GM10847 (cell line): Measurements from ENCODE around the gene ZNF334.

ENCODE experiments used
- POLR2A ChIP-seq: IDR thresholded peaks from 2 replicates; pipeline ENCODE4 v1.6.1; 2011; ENCODE audit not compliant: insufficient read length; ENCODE audit errors: extremely low read depth

The ZNF334 gene

DNA sequence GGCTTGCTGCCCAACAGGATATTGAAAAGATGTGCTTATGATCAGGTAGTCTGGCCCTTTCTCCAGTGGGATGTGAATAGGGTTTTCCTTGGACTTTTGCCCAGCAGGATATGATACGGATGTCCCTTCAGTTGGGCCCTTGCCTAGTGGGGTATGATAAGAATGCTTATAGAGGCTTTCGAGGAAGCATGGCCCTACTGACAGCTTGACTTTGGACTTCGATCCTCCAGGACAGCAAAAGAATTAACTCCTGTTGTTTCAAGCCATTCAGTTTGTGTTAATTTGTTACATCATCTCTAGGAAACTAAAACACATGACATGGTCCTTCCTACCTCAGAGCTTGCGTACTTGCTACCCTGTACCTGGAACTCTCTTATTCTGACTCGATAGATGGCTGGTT, 9.7 kb upstream of the ZNF334 start:
- TF ChIP-seq POLR2A = no peak

DNA sequence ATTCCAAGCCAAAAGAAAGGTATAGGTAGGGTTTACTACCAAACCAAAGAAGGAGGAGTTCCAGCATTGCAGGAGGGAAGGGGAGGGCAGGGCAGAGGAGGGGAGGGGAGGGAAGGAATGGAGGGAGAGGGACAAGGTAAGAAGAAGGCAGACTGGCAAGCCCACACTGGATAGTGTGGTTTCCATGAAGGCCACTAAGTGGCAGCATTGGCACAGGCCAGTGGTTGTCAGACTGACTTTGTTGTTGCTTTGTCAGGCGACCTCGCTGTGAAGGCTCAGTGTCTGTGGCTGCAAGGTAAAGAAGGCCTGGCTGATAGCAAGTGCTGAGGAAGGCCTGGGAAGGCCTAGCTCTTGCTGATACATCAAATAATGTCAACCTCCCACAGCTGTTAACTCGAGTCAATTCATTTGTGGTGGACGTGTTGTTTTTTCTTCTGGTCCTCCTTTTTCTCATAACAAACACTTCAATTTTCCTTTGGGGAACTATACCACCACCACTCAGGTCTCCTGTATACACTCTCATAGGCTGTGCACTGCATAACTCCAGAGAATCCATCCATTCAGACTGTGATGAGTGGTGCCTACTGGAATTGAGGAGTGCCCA, 7.7 kb upstream of the ZNF334 start:
- no peak for TF ChIP-seq POLR2A

DNA sequence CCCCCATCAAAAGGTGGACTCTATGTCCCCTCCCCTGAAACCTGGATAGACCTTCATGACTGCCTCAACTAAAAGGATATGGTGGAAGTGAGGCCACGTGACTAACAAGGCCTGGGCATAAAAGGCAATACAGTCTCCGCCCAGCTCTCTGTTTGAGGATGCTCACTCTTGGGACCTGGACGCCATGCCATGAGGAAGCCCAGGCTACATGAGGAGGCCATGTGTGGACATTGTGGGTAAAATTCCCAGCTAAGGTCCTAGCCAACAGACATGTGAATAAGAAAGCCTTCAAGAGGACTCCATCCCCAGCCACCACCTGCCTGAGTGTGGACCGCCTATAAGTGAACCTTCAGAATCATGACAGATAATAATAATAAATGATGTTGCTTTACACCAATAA, 7.2 kb upstream of the ZNF334 start:
- TF ChIP-seq POLR2A = no peak

DNA sequence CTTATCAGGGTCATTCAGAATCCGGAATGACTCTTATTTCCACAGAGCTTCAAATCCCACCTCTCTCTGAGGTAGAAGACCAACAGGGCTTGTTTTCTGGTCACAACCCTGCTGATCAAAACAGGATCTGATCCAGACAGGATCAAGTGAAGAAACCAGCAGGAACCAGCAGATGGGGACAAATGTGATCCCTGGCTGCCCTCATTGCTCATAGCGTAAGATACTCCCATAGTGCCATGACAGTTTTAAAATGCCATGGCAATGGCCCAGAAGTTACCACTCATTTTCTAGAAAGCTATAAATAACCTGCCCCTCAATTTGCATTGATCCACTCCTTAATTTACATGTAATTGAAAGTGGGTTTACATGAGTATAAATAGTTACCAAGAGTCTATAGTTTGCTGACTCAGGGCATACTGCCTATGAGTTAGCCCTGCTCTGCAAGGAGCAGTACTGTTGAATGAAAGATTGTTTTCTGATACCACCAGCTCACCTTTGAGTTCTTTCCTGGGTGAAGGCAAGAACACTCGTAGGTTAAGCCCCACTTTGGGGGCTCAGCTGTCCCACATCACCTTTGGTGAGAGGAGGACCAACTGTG, 6.2 kb upstream of the ZNF334 start:
- no peak for TF ChIP-seq POLR2A

DNA sequence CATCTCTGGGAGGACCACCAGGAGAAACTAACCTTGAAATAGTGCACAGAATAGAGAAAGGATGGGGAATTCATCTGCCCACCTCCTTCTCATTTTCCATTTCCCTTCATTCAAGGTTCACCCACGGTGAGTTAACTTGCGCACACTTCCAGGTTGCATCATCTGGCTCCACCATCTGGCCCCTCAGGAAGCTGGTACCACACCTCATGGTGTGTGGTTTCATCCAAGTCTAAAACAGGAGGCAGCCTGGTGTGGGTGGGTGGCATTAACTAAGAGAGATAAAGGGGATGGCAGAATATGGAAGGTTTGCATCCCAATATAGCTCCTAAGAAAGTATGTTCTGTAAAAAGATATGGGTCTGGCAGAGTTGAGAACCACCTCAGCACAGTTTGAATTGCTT, 3.8 kb downstream of the ZNF334 start:
- no peak for TF ChIP-seq POLR2A

DNA sequence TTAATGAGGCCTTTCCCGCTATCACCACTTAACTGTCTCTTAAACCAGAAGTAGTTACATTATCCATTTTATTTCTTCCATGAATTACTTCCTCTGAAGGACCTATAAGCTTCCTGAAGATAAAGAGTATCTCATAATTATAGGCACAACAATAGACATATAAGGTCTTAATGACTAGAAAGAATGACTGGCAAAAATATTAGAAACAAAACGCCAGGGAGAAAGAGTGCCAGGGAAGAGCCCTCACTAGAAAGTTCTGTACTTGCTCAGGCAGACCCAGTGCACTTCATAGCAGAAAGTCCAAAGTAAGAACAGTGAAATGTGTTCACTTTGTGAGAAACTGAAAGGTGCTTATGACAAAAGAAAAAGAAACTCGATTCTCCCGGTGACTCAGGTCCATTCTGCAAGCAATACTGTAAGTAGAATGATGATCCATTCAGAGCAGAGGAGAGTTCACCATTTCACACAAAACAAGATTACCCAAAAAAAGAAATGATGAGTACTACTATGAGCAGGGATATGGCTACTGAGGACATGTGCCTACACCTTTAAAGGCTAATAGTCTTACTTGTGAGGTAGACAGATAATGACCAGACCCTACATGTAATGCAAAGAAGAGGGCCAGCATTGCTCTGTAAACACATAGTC, 5.5 kb downstream of the ZNF334 start:
- no peak for TF ChIP-seq POLR2A

DNA sequence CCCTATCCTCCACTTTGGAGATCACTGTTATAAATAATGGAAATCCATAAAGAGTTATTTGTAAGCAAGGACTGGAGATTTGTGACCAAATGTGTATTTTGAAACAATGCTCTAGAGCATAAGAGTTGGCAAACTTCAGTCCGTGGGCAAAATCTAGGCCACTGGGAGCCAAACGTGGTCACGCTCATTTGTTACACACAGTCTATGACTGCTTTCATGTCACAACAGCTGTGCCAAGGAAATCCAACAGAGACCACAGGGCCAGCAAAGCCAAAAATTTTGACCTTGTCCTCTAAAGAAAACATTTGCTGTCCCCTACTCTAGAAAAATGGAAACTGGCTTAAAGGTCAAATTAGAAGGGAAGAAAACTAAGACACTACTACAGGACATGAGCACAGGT, 7.9 kb downstream of the ZNF334 start:
- no peak for TF ChIP-seq POLR2A

DNA sequence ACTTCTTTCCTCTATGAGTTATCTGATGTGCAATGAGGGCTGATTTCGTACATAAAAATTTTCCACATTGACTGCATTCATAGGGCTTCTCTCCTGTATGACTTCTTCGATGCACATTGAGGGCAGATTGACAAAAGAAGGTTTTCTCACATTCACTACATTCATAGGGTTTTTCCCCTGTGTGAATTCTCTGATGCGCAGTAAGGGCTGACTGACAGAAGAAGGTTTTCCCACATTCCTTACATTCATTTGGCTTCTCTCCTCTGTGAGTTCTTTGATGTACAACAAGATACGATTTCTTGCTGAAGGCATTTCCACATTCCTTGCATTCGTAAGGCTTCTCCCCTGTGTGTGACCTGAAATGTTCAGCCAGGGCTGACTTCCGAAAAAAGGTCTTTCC, 11.4 kb downstream of the ZNF334 start:
- no peak for TF ChIP-seq POLR2A

DNA sequence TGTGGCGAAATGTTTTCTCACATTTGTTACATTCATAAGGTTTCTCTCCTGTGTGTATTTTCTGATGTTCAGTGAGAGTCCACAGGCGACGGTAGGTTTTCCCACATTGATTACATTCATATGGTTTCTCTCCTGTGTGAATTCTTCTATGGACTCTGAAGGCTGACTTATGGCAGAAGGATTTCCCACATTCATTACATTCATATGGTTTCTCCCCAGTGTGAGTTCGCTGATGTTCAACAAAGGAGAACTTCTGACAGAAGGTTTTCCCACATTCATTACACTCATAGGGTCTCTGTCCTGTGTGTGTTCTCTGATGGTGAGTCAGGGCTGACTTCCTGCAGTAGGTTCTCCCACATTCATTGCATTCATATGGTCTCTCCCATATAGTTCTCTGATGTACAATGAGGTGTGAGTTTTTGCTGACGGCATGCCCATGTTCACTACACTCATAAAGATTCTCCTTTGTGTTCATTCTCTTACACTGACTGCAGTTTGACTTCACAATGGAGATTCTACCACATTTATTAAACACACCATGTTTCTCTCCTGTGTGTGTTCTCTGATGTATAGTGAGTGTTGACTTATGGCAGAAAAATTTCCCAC, 11.9 kb downstream of the ZNF334 start:
- no peak for TF ChIP-seq POLR2A

DNA sequence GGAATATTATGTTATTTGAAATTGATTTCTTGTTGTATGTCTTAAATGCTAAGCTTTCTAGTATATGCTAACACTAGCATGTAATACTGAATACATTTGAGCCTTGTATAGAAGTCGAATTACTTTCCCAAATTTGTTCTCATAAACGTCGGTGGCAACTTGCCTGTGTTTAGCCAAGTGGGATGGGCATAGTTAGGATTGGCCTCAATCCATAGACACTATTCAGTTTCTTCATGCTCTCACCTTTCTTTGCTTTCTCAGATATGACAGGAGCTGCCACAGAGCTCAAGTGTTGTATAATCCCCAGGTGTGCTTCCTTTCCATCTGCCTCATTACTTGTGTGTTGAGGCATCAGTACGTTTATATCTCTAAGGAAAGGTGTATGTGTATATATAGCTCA, 19.3 kb downstream of the ZNF334 start:
- no peak for TF ChIP-seq POLR2A

DNA sequence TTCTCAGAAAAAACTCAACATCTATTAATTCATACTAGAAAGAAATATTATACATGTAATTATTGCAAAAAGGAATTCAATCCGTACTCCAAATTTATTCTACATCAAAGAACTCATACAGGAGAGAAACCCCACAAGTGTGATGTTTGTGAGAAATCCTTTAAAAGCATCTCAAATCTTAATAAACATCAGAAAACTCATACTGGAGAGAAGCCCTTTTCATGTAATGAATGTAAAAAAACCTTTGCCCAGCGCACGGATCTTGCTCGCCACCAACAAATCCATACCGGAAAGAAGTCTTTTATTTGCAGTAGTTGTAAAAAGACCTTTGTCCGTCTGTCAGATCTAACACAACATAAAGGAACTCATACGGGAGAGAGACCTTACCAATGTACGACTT, 22.0 kb downstream of the ZNF334 start:
- TF ChIP-seq POLR2A = no peak

DNA sequence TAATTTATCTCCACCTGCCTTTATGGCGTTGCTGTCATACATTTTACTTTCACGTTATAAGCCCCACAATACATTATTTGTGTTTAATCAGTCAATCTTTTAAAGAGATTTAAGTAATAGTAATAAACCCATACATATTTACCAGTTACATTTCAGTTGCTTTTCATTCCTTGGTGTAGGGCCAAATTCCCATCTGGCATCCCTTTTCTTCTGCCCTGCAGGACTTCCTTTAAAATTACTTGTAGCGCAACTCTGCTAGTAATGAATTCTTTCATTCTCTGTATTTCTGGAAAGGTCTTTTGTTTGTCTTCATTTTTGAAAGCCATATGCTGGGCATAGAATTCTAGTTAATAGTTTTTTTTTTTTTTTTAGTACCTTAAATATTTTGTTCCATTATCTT, 24.9 kb downstream of the ZNF334 start:
- no peak for TF ChIP-seq POLR2A

DNA sequence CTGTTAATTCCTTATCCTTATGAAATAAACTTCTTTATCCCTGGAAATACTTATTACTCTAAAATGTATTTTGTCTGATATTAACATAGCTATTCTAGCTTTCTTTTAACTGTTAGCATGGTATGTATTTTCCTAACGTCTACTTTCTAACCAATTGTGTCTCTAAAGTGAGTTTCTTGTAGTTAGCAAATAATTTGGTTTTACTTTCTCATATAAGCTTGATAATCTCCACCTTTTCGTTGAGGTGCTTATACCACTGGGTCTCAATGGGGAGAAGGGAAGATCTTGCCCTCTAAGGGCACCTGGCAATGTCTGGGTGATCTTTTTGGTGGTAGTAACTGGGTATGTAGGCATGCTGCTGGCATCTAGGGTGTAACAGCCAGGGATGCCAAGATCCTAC, 25.7 kb downstream of the ZNF334 start:
- no peak for TF ChIP-seq POLR2A

DNA sequence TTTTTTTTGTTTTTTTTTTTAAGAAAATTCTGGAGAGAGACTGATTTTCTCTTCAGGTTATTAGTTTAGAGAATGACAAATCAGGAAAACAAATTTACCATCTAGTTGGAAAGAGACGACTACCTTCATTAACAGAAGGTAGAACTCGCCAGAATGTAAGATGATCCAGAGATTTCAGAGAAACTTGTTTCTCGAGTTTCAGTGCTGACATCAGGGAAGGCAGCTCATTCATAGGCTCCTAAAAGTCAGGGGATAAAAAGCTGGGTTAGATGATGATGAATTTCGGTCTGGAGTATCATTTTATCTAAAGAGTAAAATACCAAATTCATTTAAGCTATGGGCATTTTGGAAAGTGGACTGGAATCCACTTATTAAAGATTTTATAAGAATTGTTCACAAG, 27.9 kb downstream of the ZNF334 start:
- TF ChIP-seq POLR2A = no peak

DNA sequence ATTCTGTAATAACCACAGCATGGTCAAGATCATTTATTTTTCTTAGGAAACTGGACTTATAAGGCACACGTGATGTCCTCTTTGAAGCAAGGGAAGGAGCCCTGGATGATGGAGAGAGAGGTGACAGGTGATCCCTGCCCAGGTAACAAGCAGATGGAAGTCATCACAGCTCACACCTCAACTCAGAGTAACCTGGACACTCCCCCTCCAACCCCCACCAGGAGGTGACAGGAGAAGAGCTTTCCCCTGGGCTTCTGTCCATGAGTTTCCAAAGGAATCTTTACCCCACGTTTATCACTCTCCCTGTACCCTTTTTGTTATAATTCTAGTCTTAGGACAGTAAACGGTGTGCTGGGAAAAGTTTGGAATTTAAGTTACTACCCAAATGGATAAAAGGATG, 28.4 kb downstream of the ZNF334 start:
- TF ChIP-seq POLR2A = no peak

DNA sequence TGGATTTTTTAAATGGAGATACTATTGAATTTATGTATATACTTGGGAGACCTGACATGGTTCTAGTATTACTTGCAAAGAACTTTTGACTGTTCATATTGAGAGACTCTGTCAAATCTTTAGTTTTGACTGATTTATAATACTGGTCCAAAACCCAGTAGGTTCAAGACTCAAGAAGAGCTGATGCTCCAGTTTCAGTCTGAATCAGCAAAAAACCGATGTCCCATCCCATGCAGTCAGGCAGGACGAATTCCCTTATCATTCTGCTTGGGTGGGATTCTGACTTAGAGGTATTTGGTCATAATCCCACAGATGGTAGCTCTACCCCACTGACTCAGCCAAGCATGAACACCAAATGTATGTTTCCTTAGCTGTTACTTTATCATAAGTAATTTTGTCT, 29.5 kb downstream of the ZNF334 start:
- TF ChIP-seq POLR2A = no peak

DNA sequence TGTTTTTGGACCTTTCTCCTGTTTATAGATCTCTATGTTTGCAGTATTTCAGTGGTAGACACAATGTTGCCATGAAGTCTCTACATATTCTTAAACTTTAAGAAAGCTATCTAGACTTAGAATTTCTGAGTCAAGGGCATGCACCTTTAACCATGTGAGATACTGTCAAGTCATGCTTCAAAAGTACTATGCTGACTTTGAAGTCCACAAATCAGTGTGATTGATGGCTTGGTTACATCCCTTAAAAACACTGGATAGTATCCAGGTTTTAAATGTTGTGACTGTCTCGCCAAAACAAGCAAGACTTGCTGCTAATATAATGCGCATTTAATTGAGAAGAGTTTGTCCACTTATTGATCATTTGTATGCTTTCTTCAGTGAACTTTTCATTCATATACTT, 30.5 kb downstream of the ZNF334 start:
- TF ChIP-seq POLR2A = no peak

DNA sequence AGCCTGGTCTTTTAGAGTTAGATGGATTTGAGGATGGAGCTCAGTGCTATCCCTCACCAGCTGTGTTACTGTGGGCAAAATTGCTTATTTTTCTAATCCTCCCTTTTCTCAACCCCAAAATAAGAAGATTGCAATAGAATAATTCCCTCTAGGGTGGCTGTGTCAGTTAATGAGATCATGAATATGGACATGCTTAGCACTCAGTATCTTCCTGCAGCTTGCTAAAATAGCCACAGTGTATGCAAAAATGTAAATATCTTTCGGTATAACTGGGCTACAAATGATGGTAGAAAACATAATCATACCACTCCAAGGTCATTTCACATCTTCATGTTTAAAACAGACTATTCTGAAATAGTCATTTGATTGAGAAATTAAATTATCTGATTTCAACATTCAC, 35.7 kb downstream of the ZNF334 start:
- TF ChIP-seq POLR2A = no peak
